ENCODE measurements around the gene MAD2L1BP. TPM values are rescaled to one million over a fixed set of nuclear protein-coding genes. Genes with fewer than 3 reads are reported as not detected.

Gene MAD2L1BP
- total and polyA plus RNA-seq, 11 donors = 19.8 to 38.6 (median 26.6) TPM

GRCh38 chr6:43622541-43622940, 13.1 kb upstream of the MAD2L1BP start:
- no peak overlapping the region for H3K27ac ChIP-seq
- no peaks in the 10 kb centered on the region for H3K27me3 ChIP-seq
- no peak for DNase-seq
- 91 to 96% (median 94%) methylated on average over 10 of the region's 10 CpGs for WGBS, 4 donors
- TF ChIP-seq POLR2A (IDR thresholded peaks at IDR 0.05) (no peak), CTCF (IDR thresholded peaks at IDR 0.05) (no peak)
- H3K4me1 ChIP-seq = peaks cover 3 to 21% (median 12%) of the 10 kb centered on the region in 12 donors
- H3K9me3 ChIP-seq = no peaks in the 10 kb centered on the region
- no peak for ATAC-seq
- peaks cover 2 to 86% (median 73%) of the 10 kb centered on the region in 9 donors for H3K36me3 ChIP-seq
- H3K4me3 ChIP-seq = no peak overlapping the region
- intact Hi-C loops (cut with DNase I) = no loop called here

- DNase-seq (no peak), ATAC-seq (no peak)
- TF ChIP-seq POLR2A (IDR thresholded peaks at IDR 0.05) (no peak), CTCF (IDR thresholded peaks at IDR 0.05) (no peak)
- 84 to 91% (median 91%) methylated on average over 11 to 12 of the region's 12 CpGs for WGBS, 4 donors
- Histone ChIP-seq H3K36me3 (peaks cover 2 to 76% (median 69%) of the 10 kb centered on the region in 9 donors), H3K4me3 (no peak overlapping the region), H3K9me3 (no peaks in the 10 kb centered on the region), H3K27me3 (no peaks in the 10 kb centered on the region), H3K27ac (no peak overlapping the region), H3K4me1 (peaks cover 3 to 28% (median 19%) of the 10 kb centered on the region in 12 donors)
- intact Hi-C loops (cut with DNase I) = no loop called here
These were observed 11.5 kb upstream of the MAD2L1BP start for GRCh38 chr6:43623880-43624785.

GRCh38 chr6:43624786-43625288, 10.8 kb upstream of the MAD2L1BP start:
- 78 to 86% (median 80%) methylated on average over 7 of the region's 7 CpGs for WGBS, 4 donors
- Histone ChIP-seq H3K27me3 (no peaks in the 10 kb centered on the region), H3K4me1 (peaks cover 3 to 26% (median 19%) of the 10 kb centered on the region in 12 donors), H3K36me3 (peaks cover 2 to 69% (median 62%) of the 10 kb centered on the region in 9 donors), H3K9me3 (no peaks in the 10 kb centered on the region), H3K4me3 (no peak overlapping the region), H3K27ac (no peak overlapping the region)
- DNase-seq (no peak), ATAC-seq (no peak)
- intact Hi-C loops (cut with DNase I) = no loop called here
- TF ChIP-seq POLR2A (IDR thresholded peaks at IDR 0.05) (no peak), CTCF (IDR thresholded peaks at IDR 0.05) (no peak)

- Histone ChIP-seq H3K4me1 (peaks cover 3 to 32% (median 23%) of the 10 kb centered on the region in 12 donors), H3K4me3 (no peak overlapping the region), H3K36me3 (peaks cover 2 to 62% (median 56%) of the 10 kb centered on the region in 9 donors), H3K9me3 (no peaks in the 10 kb centered on the region), H3K27me3 (no peaks in the 10 kb centered on the region), H3K27ac (no peak overlapping the region)
- no peak for DNase-seq
- ATAC-seq = no peak
- TF ChIP-seq POLR2A (IDR thresholded peaks at IDR 0.05) (no peak), CTCF (IDR thresholded peaks at IDR 0.05) (no peak)
- intact Hi-C loops (cut with DNase I) = no loop called here
- 85 to 96% (median 94%) methylated on average over 15 to 16 of the region's 16 CpGs for WGBS, 4 donors
These were observed 10.1 kb upstream of the MAD2L1BP start for GRCh38 chr6:43625393-43625992.
